Osteocyte (in vitro differentiated cells): ENCODE results near the gene GNG3. TPM values are rescaled to one million over a fixed set of nuclear protein-coding genes. Genes with fewer than 3 reads are reported as not detected.

ENCODE experiments used
- DNase-seq: peaks from one replicate; pipeline ENCODE4 v3.0.0; 2021; ENCODE audit warnings: mixed read lengths; ENCODE audit not compliant: unreplicated experiment; ENCODE audit errors: extremely low spot score
- H3K27ac Mint-ChIP-seq: one replicate; pipeline ENCODE4 v1.8.0; 2021; ENCODE audit warnings: mild to moderate bottlenecking, mixed read lengths; ENCODE audit not compliant: unreplicated experiment
- H3K27me3 Mint-ChIP-seq: one replicate; pipeline ENCODE4 v1.8.0; 2021; ENCODE audit warnings: mixed read lengths; ENCODE audit not compliant: unreplicated experiment
- H3K36me3 Mint-ChIP-seq: one replicate; pipeline ENCODE4 v1.8.0; 2021; ENCODE audit warnings: mixed read lengths; ENCODE audit not compliant: unreplicated experiment
- H3K4me1 Mint-ChIP-seq: one replicate; pipeline ENCODE4 v1.8.0; 2021; ENCODE audit warnings: mixed read lengths; ENCODE audit not compliant: unreplicated experiment
- H3K4me3 Mint-ChIP-seq: one replicate; pipeline ENCODE4 v1.8.0; 2021; ENCODE audit warnings: mild to moderate bottlenecking, moderate library complexity, mixed read lengths; ENCODE audit not compliant: unreplicated experiment
- H3K9me3 Mint-ChIP-seq: one replicate; pipeline ENCODE4 v1.8.0; 2021; ENCODE audit warnings: mixed read lengths; ENCODE audit not compliant: unreplicated experiment
- total RNA-seq: library from RNA; stranded (reverse); gene quantifications from 2 replicates; pipeline ENCODE4 v1.2.1, GENCODE V29; 2021
- TF ChIP-seq, protein P1 (sequence below): fragments of 200-600 bp; sonication (generic); IDR thresholded peaks from 2 replicates; pipeline ENCODE4 v1.5.0; 2021; ENCODE audit warnings: antibody characterized with exemption, mild to moderate bottlenecking, moderate library complexity

Gene GNG3
- total RNA-seq, 1 donor from 2014 or later = not detected

- H3K27ac Mint-ChIP-seq = peak overlapping the region; percentile 59
- H3K9me3 Mint-ChIP-seq = no peaks in the 10 kb centered on the region
- H3K4me3 Mint-ChIP-seq = no peak overlapping the region
- H3K36me3 Mint-ChIP-seq = peaks cover 53% of the 10 kb centered on the region
- TF ChIP-seq, protein P1, sequence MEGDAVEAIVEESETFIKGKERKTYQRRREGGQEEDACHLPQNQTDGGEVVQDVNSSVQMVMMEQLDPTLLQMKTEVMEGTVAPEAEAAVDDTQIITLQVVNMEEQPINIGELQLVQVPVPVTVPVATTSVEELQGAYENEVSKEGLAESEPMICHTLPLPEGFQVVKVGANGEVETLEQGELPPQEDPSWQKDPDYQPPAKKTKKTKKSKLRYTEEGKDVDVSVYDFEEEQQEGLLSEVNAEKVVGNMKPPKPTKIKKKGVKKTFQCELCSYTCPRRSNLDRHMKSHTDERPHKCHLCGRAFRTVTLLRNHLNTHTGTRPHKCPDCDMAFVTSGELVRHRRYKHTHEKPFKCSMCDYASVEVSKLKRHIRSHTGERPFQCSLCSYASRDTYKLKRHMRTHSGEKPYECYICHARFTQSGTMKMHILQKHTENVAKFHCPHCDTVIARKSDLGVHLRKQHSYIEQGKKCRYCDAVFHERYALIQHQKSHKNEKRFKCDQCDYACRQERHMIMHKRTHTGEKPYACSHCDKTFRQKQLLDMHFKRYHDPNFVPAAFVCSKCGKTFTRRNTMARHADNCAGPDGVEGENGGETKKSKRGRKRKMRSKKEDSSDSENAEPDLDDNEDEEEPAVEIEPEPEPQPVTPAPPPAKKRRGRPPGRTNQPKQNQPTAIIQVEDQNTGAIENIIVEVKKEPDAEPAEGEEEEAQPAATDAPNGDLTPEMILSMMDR = no peak
- no peak for DNase-seq
- peaks cover 9% of the 10 kb centered on the region for H3K4me1 Mint-ChIP-seq
- no peaks in the 10 kb centered on the region for H3K27me3 Mint-ChIP-seq
Measured at GRCh38 chr11:62715150-62716130, 8.0 kb downstream of the GNG3 start.

DNA sequence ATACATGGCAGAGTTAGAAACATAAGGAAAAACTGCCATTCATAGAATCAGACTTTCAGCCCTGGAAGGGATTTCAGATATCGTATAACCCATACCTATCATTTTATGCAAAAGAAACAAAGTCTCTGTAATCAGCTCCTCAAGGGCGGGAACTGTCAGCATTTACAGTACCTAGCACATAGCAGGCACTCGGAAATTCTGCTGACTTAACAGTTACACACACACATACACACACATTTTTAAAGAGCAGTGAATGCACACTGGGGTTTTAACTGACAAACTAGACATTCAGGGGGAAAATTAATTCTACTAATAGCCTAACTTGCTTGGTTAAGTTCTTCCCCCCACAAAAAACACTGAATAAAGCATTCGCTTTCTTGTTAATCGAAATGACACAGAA, 8.7 kb downstream of the GNG3 start:
- Mint-ChIP-seq H3K27ac (no peak overlapping the region), H3K9me3 (no peaks in the 10 kb centered on the region), H3K36me3 (peaks cover 53% of the 10 kb centered on the region), H3K27me3 (no peaks in the 10 kb centered on the region), H3K4me1 (peaks cover 9% of the 10 kb centered on the region), H3K4me3 (no peak overlapping the region)
- TF ChIP-seq, protein P1 = no peak
- DNase-seq = no peak

DNA sequence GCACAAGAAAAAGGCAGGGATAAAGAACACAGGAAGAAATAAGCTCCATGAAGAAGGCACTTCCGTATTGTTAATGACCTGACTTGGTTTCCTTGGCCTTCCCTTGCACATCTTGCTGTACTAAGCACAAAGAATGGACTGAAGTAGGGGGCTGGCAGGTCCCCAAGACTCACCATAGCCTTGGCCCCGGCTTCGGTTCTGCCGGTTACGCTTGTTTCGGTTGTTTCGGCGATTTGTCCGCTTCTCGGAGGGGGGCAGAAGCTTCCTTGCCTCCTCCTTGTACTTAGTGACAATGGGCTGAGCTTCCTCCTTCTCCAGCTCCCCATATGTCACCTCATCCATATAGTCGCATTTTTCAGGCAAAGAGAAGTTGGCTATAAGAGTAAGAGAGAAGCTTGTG, 9.3 kb downstream of the GNG3 start:
- peaks cover 60% of the 10 kb centered on the region for H3K36me3 Mint-ChIP-seq
- H3K9me3 Mint-ChIP-seq = no peaks in the 10 kb centered on the region
- H3K4me1 Mint-ChIP-seq = peaks cover 9% of the 10 kb centered on the region
- TF ChIP-seq, protein P1 = no peak
- no peak for DNase-seq
- no peaks in the 10 kb centered on the region for H3K27me3 Mint-ChIP-seq
- H3K27ac Mint-ChIP-seq = no peak overlapping the region
- no peak overlapping the region for H3K4me3 Mint-ChIP-seq

DNA sequence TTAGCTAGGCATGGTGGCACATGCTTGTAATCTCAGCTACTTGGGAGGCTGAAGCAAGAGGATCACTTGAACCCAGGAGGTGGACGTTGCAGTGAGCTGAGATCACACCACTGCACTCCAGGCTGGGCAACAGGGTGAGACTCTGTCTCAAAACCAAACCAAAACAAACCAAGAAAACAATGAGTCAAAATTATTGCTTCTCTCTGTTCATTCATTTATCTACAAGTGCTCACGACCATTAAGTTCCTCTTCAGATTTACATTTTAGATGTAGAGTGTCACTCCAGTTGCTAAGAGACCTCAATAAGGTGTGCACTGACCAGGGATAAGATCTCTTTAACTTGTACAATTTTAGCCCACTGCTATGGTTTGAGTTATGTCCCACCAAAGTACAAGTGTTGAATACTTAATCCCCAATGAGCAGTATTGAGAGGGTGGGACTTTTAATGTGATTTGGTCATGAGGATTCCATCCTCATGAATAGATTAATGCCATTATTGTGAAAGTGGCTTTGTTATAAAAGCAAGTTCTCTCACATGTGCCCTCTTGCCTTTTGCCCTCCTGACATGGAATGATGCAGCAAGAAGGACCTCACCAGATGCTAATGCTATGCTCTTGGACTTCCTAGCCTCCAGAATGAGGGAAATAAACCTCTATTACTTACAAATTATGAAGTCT, 12.0 kb downstream of the GNG3 start:
- Mint-ChIP-seq H3K9me3 (no peaks in the 10 kb centered on the region), H3K4me1 (peaks cover 16% of the 10 kb centered on the region), H3K36me3 (peaks cover 69% of the 10 kb centered on the region), H3K4me3 (no peak overlapping the region), H3K27ac (peak overlapping the region; percentile 35), H3K27me3 (no peaks in the 10 kb centered on the region)
- TF ChIP-seq, protein P1 = no peak
- no peak for DNase-seq

DNA sequence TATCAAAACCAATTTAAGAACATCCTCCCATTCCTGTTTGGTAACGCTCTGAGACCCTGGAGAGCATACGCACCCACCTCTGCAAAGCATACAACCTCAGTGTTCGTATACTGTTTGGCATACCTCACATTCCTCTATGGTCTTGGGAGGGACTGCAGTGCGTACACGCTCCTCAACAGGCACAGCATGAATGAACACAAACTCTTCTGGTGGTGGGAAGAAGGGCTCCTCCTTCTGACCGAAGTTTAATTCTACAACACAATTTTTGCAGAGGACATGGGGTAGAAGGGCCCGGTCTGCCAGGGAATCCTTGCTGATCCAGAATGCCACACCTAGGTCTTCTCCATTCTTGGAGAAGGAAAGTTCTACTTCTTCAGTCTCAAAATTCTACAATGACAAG, 14.5 kb downstream of the GNG3 start:
- H3K4me3 Mint-ChIP-seq = no peak overlapping the region
- no peaks in the 10 kb centered on the region for H3K27me3 Mint-ChIP-seq
- H3K4me1 Mint-ChIP-seq = peaks cover 32% of the 10 kb centered on the region
- H3K27ac Mint-ChIP-seq = peak overlapping the region; percentile 63
- peaks cover 59% of the 10 kb centered on the region for H3K36me3 Mint-ChIP-seq
- DNase-seq = no peak
- no peaks in the 10 kb centered on the region for H3K9me3 Mint-ChIP-seq
- TF ChIP-seq, protein P1 = no peak
